ENCODE results near the gene RAB28. TPM values are rescaled to one million over a fixed set of nuclear protein-coding genes. Genes with fewer than 3 reads are reported as not detected.

Gene RAB28
- total RNA-seq, 1 experiment from 2014 or later: 19.8 TPM

DNA sequence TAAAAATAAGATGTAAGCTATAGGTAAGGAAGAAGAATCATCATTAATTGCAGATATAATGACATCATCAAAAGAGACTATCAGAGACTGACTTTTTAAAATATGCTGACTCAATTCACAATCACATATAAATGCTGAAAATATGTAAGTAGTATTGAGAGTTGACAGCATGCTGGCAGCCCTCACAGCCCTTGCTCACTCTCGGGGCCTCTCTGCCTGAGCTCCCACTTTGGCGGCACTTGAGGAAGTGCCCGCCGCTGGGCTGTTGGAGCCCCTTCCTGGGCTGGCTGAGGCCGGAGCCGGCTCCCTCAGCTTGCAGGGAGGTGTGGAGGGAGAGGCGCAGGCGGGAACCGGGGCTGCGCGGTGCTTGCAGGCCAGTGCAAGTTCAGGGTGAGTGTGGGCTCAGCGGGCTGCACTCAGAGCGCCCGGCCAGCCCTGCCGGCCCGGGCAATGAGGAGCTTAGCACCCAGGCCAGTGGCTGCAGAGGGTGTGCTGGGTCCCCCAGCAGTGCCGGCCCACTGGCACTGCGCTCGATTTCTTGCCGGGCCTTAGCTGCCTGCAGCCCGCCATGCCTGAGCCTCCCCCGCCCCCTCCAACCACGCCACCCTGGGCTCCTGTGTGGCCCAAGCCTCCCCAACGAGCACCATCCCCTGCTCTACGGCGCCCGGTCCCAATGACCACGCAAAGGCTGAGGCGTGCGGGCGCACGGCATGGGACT, 68.9 kb downstream of the RAB28 start:
- no peak overlapping the region for H2BK120ac ChIP-seq (ENCODE audit: low read depth, low read length, poor library complexity, severe bottlenecking)
- H2AK5ac ChIP-seq (ENCODE audit: insufficient read length, low read length): no peak overlapping the region
- no peak overlapping the region for H3K4ac ChIP-seq (ENCODE audit: low read depth, low read length)
- no peak overlapping the region for H3K9ac ChIP-seq (ENCODE audit: extremely low read depth, insufficient read length, low read length)
- no peaks in the 10 kb centered on the region for H3K9me3 ChIP-seq (ENCODE audit: control insufficient read depth, low read depth, low read length)
- Mint-ChIP-seq H3K4me3 (no peak overlapping the region), H3K9me3 (peaks cover 10 to 16% of the 10 kb centered on the region in 2 experiments), H3K36me3 (ENCODE audit: insufficient read depth in 1 of 3, low read depth in 3 of 3) (peaks cover 26 to 39% (median 32%) of the 10 kb centered on the region in 3 experiments), H3K27me3 (ENCODE audit: low read depth) (no peaks in the 10 kb centered on the region), H3K27ac (no peak overlapping the region), H3K4me1 (peaks cover 6 to 8% of the 10 kb centered on the region in 2 experiments)
- H3K27ac ChIP-seq (ENCODE audit: insufficient read length, low read depth, low read length): no peak overlapping the region
- no peaks in the 10 kb centered on the region for H3K79me2 ChIP-seq (ENCODE audit: insufficient read depth, low read length)
- H3K79me1 ChIP-seq (ENCODE audit: insufficient read depth, low read depth, low read length, poor library complexity, severe bottlenecking): peaks cover 3% of the 10 kb centered on the region
- H4K8ac ChIP-seq (replicated peaks; ENCODE audit: insufficient read length, low read depth, low read length): no peak overlapping the region
- H4K20me1 ChIP-seq (ENCODE audit: control insufficient read depth, insufficient read depth, insufficient read length): no peaks in the 10 kb centered on the region
- H2BK20ac ChIP-seq (ENCODE audit: low read depth, low read length, poor library complexity, severe bottlenecking): no peak overlapping the region
- H3K4me2 ChIP-seq (ENCODE audit: insufficient read depth, insufficient read length, low read length): no peak overlapping the region
- no peak overlapping the region for H3K23ac ChIP-seq (ENCODE audit: insufficient read length, low read depth, low read length)
- peaks cover 4% of the 10 kb centered on the region; the same call in 1 of the 2 replicates for H3K4me1 ChIP-seq (ENCODE audit: insufficient read depth, low read length)
- H3K27me3 ChIP-seq (ENCODE audit: insufficient read depth, low read length): no peaks in the 10 kb centered on the region
- H2BK12ac ChIP-seq (ENCODE audit: insufficient read length, low read depth, low read length): no peak overlapping the region
- peak; percentile 45 for DNase-seq
- H3K18ac ChIP-seq (ENCODE audit: insufficient read length, low read depth, low read length): no peak overlapping the region
- no peaks in the 10 kb centered on the region for H3K23me2 ChIP-seq (ENCODE audit: insufficient read length, low read depth, low read length, poor library complexity, severe bottlenecking)
- H4K5ac ChIP-seq (ENCODE audit: insufficient read length, low read depth, low read length): no peak overlapping the region
- H3K56ac ChIP-seq (ENCODE audit: insufficient read length, low read depth, low read length): no peak overlapping the region
- H4K91ac ChIP-seq (ENCODE audit: insufficient read length, low read depth, low read length): no peak overlapping the region
- no peak overlapping the region for H2BK15ac ChIP-seq (ENCODE audit: low read depth, low read length)
- no peak overlapping the region for H3K14ac ChIP-seq (ENCODE audit: insufficient read depth, low read length)
- TF ChIP-seq, protein P1, sequence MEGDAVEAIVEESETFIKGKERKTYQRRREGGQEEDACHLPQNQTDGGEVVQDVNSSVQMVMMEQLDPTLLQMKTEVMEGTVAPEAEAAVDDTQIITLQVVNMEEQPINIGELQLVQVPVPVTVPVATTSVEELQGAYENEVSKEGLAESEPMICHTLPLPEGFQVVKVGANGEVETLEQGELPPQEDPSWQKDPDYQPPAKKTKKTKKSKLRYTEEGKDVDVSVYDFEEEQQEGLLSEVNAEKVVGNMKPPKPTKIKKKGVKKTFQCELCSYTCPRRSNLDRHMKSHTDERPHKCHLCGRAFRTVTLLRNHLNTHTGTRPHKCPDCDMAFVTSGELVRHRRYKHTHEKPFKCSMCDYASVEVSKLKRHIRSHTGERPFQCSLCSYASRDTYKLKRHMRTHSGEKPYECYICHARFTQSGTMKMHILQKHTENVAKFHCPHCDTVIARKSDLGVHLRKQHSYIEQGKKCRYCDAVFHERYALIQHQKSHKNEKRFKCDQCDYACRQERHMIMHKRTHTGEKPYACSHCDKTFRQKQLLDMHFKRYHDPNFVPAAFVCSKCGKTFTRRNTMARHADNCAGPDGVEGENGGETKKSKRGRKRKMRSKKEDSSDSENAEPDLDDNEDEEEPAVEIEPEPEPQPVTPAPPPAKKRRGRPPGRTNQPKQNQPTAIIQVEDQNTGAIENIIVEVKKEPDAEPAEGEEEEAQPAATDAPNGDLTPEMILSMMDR (conservative IDR thresholded peaks at IDR 0.05): no peak
- no CpG with 5 or more reads among the region's 32 CpGs for WGBS (ENCODE audit: extremely low coverage, insufficient read length, low lambda C conversion rate)
- H3T11ph ChIP-seq (ENCODE audit: low read length): no peak overlapping the region
- H2AFZ ChIP-seq (ENCODE audit: low read length): no peak overlapping the region
- H2BK5ac ChIP-seq (ENCODE audit: insufficient read length, low read length): no peak overlapping the region
